Ectodermal cell (in vitro differentiated cells): ENCODE data around the gene SDHC.
A peak's percentile ranks its signal among the peaks of the same experiment; 100 is the strongest.
"Not testable (repeated sequence)": the region's sequence is repeated elsewhere in the genome, so short reads cannot be mapped to it uniquely, and the experiment has no call there.

ENCODE experiments used
- H3K27ac ChIP-seq: 2 replicates; pipeline ENCODE4 v1.7.0; 2013; ENCODE audit warnings: mild to moderate bottlenecking, low read depth, low read length; ENCODE audit not compliant: insufficient read depth, poor library complexity, severe bottlenecking
- H3K27me3 ChIP-seq: 2 replicates; pipeline ENCODE4 v1.7.0; 2013; ENCODE audit warnings: mild to moderate bottlenecking, low read length; ENCODE audit not compliant: insufficient read depth, control insufficient read depth, poor library complexity, severe bottlenecking
- H3K36me3 ChIP-seq: one replicate; pipeline ENCODE4 v1.7.0; 2013; ENCODE audit warnings: low read length; ENCODE audit not compliant: control insufficient read depth, insufficient read depth
- H3K4me1 ChIP-seq: one replicate; pipeline ENCODE4 v1.7.0; 2013; ENCODE audit warnings: low read length; ENCODE audit not compliant: control insufficient read depth, insufficient read depth
- H3K4me3 ChIP-seq: 2 replicates; pipeline ENCODE4 v1.7.0; 2013; ENCODE audit warnings: low read depth, low read length, control low read depth; ENCODE audit not compliant: insufficient read depth
- H3K9me3 ChIP-seq: 2 replicates; pipeline ENCODE4 v1.7.0; 2013; ENCODE audit warnings: mild to moderate bottlenecking, low read length, moderate library complexity; ENCODE audit not compliant: control insufficient read depth
- WGBS, 2 experiments: methylation state at CpG; one replicate each; pipeline ENCODE4 v1.1.7; 2013; ENCODE audit warnings: missing lambda C conversion rate in 2 of 2; 5-methylcytosine and 5-hydroxymethylcytosine counted together

Gene SDHC

DNA sequence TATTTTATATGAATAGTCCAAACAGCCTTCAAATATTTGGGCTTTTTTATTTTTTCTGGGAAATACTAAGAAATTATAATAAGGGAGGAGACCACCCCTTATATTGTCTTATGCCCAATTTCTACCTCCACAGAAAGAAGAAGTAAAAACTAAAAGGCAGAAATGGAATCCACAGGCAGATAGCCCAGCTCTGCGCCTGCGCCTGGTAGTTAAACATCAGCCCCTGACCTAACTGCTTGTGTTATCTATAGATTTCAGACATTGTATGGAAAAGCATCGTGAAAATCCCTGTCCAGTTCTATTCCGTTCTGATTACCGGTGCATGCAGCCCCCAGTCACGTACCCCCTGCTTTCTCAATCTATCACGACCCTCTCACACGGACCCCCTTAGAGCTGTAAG, 82.9 kb downstream of the SDHC start:
- H3K4me3 ChIP-seq, H3K27me3 ChIP-seq, H3K4me1 ChIP-seq, H3K36me3 ChIP-seq, H3K9me3 ChIP-seq, H3K27ac ChIP-seq: not testable (repeated sequence)
- WGBS, 2 experiments = 93 to 97% methylated on average over 8 of the region's 8 CpGs

DNA sequence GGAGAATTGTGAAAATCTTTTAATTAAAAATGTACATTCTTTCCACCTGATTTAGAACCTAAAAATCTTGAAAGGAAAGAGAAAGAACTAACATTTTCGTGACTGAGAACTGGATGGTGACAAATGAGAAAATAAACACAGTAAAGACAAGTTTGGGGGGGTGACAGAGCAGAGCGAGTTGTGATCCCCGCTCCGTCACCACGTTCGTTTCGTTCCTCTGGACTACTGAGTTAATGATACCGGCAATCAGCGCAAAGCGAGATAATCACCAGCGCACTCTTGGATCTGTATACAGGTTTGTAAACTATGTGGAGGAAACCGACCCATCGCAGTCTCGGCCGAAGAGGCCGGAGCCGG, 84.7 kb downstream of the SDHC start:
- Histone ChIP-seq H3K4me1 (no peaks in the 10 kb centered on the region), H3K9me3 (no peaks in the 10 kb centered on the region), H3K4me3 (peak overlapping the region; percentile 95), H3K36me3 (no peaks in the 10 kb centered on the region), H3K27me3 (no peaks in the 10 kb centered on the region), H3K27ac (peak overlapping the region; percentile 96)
- WGBS, 2 experiments = 64 to 65% methylated on average over 17 of the region's 17 CpGs

DNA sequence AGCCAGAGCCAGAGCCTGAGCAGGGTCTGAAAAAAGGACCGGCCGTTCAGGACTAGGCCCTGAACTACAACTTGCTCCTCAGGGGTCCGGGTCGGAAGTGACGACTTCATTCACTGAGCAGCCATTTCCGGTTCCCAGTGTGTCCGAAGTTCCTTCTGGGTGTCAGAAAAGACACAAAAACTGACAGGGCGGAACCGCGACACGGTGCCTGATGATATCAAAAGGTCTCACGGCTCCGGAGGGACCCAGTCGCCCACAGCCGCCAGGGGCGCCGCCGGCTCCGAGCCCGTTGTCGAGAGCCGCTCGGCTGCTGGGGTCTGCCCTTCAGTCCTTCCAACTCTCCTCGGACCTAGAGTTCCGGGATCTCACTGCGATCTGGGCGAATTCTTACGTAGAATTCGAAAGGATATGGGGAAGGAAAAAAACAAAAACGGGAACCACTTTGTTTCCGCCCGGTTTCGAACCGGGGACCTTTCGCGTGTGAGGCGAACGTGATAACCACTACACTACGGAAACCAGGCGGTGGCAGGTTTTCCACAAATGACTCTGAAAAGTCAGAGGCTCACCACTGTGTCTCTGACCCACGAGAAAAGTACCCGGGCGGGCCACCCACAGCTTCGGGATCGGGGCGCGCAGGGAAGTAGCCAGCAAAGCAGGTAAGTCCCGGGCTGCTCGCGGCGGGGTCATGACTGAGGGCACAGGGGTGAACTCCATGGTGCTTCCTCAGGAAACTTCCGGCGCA, 85.2 kb downstream of the SDHC start:
- peak overlapping the region; percentile 95 for H3K4me3 ChIP-seq

DNA sequence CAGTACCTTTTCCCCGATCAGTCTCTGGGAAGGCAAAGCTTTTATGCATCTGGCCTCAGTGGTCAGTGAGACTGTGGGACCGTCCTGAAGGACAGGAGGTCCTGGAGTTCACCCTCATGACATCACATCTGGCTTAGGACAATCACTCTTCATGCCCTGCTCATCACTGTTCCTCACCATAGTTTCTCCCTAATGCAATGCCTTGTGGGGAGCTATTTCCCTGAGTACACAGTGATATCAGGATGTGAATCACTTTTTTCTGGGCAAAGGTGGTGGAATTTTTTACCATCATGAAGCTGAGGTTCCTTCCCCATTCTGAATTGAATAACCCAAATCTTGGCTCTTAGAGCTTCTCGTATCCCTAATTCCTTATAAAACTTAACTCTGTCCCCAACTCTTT, 88.3 kb downstream of the SDHC start:
- no peaks in the 10 kb centered on the region for H3K4me1 ChIP-seq
- H3K27me3 ChIP-seq = no peaks in the 10 kb centered on the region
- 91 to 96% methylated on average over 3 of the region's 3 CpGs for WGBS, 2 experiments
- H3K9me3 ChIP-seq = no peaks in the 10 kb centered on the region
- no peak overlapping the region for H3K27ac ChIP-seq
- H3K4me3 ChIP-seq = no peak overlapping the region
- H3K36me3 ChIP-seq = no peaks in the 10 kb centered on the region

More for the DNA sequence above, 85.2 kb downstream of the SDHC start:
- Histone ChIP-seq H3K36me3 (no peaks in the 10 kb centered on the region), H3K27me3 (no peaks in the 10 kb centered on the region), H3K9me3 (no peaks in the 10 kb centered on the region), H3K4me1 (no peaks in the 10 kb centered on the region), H3K27ac (peak overlapping the region; percentile 96)
- 1% methylated on average over 53 of the region's 53 CpGs for WGBS, 2 experiments

DNA sequence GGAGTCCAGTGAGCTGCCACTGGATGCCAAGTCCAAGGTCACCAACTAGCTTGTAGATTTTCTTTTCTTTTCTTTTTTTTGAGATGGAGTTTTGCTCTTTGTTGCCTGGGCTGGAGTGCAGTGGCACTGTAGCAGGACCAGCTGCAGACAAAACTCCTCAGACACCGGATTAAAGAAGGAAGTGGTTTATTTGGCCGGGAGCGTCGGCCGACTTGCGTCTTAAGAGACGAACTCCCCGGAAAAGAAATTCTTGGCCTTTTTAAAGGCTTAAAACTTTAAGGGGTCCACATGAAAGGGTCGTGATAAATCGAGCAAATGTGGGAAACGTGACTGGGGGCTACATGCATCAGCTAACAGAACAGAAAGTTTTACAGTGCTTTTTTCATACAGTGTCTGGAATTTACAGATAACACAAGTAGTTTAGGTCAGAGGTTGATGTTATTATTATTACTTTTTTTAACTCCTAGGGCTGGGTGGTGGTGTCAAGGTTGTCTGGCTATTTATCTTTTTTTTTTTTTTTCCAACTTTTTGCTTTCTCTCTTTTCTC, 89.9 kb downstream of the SDHC start:
- no peak overlapping the region for H3K4me3 ChIP-seq
- no peaks in the 10 kb centered on the region for H3K9me3 ChIP-seq
- no peaks in the 10 kb centered on the region for H3K4me1 ChIP-seq
- H3K36me3 ChIP-seq = no peaks in the 10 kb centered on the region
- 93% methylated on average over 11 of the region's 11 CpGs for WGBS, 2 experiments
- no peaks in the 10 kb centered on the region for H3K27me3 ChIP-seq
- H3K27ac ChIP-seq = no peak overlapping the region

DNA sequence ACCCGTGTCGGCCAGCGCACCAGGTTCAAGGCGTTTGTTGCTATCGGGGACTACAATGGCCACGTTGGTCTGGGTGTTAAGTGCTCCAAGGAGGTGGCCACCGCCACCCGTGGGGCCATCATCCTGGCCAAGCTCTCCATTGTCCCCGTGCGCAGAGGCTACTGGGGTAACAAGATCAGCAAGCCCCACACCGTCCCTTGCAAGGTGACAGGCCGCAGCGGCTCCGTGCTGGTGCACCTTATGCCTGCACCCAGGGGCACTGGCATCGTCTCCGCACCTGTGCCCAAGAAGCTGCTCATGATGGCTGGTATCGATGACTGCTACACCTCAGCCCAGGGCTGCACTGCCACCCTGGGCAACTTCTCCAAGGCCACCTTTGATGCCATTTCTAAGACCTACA, 92.4 kb downstream of the SDHC start:
- not testable (repeated sequence) for H3K9me3 ChIP-seq, H3K4me3 ChIP-seq, H3K4me1 ChIP-seq, H3K27ac ChIP-seq, H3K36me3 ChIP-seq, H3K27me3 ChIP-seq
- 95% methylated on average over 17 of the region's 17 CpGs for WGBS, 2 experiments

DNA sequence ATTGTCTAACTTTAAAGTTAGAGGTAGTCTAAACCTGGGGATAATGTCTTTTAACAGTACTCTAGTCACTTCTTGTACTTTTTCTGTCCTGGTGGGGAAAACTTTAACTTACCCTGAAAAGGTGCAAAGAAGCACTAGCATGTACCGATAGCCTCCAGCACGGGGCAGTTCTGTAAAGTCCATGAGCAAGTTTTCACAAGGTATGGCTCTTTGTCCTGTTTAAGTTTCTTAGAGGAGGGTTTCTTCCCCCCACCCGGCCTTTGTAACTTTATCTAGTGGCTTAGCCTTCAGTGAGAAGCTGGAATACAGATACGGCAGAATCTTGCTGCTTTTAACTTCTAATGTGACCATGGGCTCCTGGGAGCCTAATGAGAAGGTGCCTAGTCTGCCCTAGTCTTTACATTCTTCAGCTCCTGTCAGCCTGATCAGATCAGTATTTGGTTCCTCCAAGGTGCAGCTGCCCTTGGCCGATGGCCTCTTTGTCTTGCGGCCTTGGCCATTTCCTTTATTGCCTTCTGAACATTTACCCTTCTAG, 93.3 kb downstream of the SDHC start:
- Histone ChIP-seq H3K27me3 (no peaks in the 10 kb centered on the region), H3K9me3 (no peaks in the 10 kb centered on the region), H3K4me1 (no peaks in the 10 kb centered on the region), H3K27ac (no peak overlapping the region), H3K4me3 (no peak overlapping the region), H3K36me3 (no peaks in the 10 kb centered on the region)
- 84 to 88% methylated on average over 6 of the region's 6 CpGs for WGBS, 2 experiments

DNA sequence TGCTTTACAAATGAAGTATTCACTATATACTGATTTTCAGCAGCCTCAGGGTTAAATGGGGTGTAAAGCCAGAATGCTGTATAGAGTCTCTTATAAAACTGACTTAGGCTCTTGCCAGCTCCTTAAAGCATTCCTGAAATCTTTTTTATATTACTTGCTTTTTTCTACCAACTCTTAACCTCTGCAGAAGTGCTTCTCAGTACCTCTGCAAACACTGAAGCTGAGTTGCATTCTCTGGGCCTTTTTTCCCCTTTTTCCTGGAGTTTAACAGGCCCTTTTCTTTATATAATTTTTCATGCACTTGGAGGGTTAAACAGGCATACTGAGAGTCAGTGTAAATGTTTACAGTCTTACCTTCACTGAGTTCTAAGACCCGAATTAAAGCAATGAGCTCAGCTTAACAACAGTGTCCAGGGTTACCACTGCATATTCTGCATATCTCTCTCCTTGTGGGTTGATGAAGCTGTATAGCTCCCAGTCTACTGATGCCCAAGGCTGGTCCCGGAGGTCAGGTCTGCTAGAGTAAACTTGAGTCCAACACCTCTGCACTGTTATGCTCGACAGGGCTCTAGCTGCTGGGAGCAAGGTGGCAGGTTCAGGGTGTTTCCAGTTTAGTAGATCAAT, 94.4 kb downstream of the SDHC start:
- 88 to 91% methylated on average over 3 of the region's 3 CpGs for WGBS, 2 experiments
- H3K27ac ChIP-seq = no peak overlapping the region
- no peaks in the 10 kb centered on the region for H3K9me3 ChIP-seq
- H3K27me3 ChIP-seq = no peaks in the 10 kb centered on the region
- H3K4me3 ChIP-seq = no peak overlapping the region
- no peaks in the 10 kb centered on the region for H3K4me1 ChIP-seq
- H3K36me3 ChIP-seq = no peaks in the 10 kb centered on the region

DNA sequence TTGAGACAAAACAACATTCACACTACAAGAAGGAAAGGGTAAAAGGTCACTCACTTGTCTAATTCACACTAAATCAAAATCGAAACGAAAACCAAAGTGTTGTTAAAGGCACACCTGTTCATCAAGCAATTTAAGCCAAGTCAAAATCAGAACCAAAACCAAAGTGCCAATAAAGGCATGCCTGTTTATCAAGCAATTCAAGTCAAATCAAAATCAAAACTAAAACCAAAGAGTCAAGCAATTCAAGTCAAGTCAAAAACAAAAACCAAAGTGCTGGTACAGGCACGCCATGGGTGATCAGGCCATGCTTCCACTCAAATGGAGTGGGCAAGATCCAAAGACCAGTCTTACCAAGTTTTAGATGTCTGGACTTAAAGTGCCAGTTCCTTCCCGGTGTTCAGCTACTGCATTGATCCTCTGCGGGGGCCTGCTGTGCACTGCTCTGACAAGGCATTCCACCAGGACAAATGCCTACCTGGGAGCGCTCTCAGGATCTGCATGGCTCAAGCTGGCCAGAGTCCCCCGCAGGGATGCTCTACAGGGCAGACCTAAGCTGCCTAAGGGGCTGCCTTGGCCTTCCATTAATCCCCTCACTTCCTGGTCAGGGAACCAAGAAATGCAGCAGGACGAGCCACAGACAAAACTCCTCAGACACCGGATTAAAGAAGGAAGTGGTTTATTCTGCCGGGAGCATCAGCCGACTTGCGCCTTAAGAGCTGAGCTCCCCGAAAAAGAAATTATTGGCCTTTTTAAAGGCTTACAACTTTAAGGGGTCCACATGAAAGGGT, 95.9 kb downstream of the SDHC start:
- H3K9me3 ChIP-seq, H3K4me3 ChIP-seq, H3K27me3 ChIP-seq, H3K27ac ChIP-seq, H3K36me3 ChIP-seq, H3K4me1 ChIP-seq: not testable (repeated sequence)
- 87 to 88% methylated on average over 13 of the region's 13 CpGs for WGBS, 2 experiments

DNA sequence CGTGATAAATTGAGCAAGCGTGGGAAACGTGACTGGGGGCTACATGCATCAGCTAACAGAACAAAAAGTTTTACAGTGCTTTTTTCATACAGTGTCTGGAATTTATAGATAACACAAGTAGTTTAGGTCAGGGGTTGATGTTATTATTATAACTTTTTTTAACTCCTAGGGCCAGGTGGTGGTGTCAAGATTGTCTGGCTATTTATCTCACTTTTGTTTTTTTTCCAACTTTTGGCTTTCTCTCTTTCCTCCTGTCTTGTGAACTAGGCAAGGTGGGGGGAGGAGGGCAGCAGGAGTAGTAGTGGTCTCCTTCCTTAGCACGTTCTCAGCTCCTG, 96.4 kb downstream of the SDHC start:
- 91 to 92% methylated on average over 4 of the region's 4 CpGs for WGBS, 2 experiments
- H3K9me3 ChIP-seq, H3K4me3 ChIP-seq, H3K27me3 ChIP-seq, H3K27ac ChIP-seq, H3K4me1 ChIP-seq, H3K36me3 ChIP-seq: not testable (repeated sequence)
